ENCODE measurements around the gene CRY2. TPM values are rescaled to one million over a fixed set of nuclear protein-coding genes. Genes with fewer than 3 reads are reported as not detected.

Gene CRY2
- total RNA-seq, 2 donors from 2014 or later, result 14.0 to 31.4 TPM

DNA sequence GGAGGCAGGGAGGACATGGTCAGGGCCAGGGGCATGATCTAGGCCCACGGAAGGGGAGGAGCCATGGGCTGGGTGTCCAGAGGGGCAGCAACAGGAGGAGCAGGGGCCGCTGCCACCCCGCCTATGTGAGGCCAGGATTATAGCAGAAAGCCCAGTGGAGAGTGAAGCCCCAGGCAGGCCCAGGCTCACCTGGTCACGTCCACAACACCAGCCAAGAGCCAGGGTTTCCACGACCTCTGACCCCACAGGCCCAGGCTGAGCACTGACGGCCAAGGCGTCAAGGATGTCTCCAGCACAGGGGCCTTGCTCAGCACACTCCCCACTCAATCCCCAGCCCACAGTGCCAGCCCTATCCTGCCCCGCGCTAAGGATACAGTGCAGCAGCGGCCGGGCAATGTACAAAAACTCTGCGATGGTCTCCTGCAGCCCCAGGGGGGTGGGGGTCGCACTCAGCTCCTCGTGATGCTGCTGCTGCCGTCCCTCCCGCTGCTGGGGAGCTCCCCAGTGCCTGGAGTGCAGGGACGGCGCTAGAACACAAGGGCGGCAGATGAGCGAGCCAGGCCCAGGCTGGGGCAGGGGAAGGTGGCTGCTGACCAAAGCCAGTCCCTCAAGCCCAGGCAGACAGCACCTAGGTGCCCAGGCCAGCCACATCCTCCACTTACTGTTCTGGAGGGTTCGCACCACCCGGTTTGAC, 66.8 kb downstream of the CRY2 start:
- Mint-ChIP-seq H3K9me3 (no peaks in the 10 kb centered on the region), H3K27ac (peak overlapping the region in 1 of 2 donors; percentile 8), H3K36me3 (no peaks in the 10 kb centered on the region)
- DNase-seq (ENCODE audit: low spot score in 2 of 2) (no peak), ATAC-seq (no peak)

DNA sequence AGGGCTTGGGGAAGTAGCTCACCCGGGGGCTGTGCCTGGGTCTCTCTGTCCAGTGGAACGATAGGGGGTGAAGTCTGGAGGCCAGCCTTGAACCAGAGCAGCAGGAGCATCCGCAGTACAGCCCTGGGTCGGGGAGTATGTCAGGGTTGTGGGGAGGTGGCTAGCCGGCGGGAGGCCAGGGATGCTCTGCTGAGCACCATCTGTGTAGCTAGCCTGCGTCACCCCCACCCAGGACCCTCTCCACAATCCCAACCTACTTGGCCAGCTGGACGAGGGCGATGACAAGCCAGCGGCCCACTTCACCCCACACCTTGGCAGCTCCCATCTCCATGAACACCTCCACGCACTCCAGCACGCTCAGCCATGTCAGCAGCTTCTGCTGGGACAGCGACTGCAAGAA, 68.2 kb downstream of the CRY2 start:
- Mint-ChIP-seq H3K27ac (no peak overlapping the region), H3K9me3 (no peaks in the 10 kb centered on the region), H3K36me3 (no peaks in the 10 kb centered on the region)
- no peak for ATAC-seq
- DNase-seq (ENCODE audit: low spot score in 2 of 2), result no peak

DNA sequence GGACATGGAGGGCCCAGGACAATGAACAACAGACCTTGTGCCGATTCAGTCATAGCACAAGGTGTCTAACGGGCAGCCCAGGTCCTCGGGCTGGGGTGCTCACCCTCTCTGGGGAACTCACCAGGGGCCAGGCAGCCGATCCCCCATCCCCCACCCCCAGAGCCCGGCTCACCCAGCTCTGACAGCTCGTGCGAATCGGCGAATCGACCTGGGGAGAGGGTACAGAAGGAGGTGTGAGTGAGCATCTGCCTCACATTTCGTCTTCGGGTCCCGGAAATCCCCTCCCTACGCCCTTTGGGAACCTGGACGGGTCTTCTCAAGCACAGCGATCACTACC, 70.0 kb downstream of the CRY2 start:
- ATAC-seq (no peak), DNase-seq (ENCODE audit: low spot score in 2 of 2) (no peak)

DNA sequence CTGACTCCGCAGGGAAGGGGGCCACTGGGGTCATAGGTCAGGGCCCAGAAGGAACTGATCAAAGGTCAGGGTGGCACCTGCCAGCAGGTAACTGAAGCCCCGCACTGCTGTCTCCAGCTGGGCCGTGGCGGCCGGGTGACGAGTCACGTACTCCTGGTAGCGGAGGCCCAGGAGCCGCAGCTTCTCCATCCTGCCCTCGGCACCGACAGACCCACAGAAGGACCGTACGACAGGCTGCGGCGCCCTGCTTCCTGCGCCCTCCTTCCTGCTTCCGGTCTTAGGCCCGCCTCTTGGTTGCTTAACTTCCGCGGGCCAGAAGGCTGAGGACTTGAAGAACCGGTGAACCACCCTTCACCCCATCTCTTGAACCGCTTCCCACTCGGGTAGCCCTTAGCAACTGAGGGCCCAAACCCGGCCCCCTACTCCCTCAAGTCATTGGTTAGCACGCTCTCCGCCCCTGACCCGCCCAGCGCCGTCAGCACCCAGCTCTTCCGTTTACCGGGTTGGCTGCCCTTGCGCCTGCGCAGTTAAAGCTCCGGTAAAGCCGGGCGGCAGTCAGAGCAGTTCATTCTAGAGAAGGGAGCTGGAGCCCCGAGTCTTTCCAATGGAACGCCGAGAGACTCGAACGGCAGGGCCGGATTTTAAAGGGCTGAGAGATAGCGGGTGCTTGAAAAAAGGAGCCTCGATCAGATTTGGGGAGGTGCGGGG, 70.5 kb downstream of the CRY2 start, which contains the start of gene PEX16:
Gene PEX16, minus strand, starts transcription at position 255 of the 708 bp plus-strand sequence. Its CDS starts 66 bp downstream, at position 189.
- peak; percentile 92 to 96 for DNase-seq (ENCODE audit: low spot score in 2 of 2)
- Mint-ChIP-seq H3K36me3 (no peaks in the 10 kb centered on the region), H3K27ac (peak within 1 kb of the TSS; percentile 95 to 99), H3K9me3 (no peaks in the 10 kb centered on the region)
- peak; percentile 93 to 96 for ATAC-seq

More for the DNA sequence above, 70.0 kb downstream of the CRY2 start:
- no peaks in the 10 kb centered on the region for H3K36me3 Mint-ChIP-seq
- H3K27ac Mint-ChIP-seq, result peak overlapping the region; percentile 95 to 99
- H3K9me3 Mint-ChIP-seq, result no peaks in the 10 kb centered on the region

DNA sequence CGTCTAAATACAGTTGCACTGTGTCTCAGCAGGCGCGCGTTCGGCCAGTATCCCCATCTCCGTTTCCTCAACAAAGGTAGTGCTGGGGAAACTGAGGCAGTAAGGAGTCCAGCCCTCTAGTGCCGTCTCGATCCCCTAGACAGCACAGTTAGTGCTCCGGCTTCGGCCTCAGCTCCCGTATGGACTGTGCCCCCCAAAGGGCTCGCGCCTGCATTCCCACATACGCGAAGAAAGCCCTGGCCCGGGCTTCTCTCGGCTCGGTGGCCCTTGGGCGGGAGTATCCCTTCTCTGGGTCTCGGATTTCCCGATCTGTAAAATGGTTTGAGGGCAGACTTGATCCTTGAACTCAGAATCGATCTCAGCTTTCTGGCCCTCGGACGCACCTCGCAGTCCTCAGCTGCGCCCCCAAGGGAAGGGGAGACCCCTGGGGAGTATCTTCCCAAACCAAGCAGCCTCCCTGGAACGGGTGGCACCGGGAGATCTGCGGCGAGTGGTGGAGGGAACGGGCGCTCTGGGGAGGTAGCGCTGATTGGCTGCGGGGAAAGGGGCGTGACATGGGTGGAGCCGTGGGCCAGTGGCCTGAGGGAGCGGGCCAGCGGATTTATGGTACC, 71.2 kb downstream of the CRY2 start:
- H3K27ac Mint-ChIP-seq, result peak overlapping the region; percentile 95 to 99
- DNase-seq (ENCODE audit: low spot score in 2 of 2) (peak; percentile 67 to 80), ATAC-seq (peak; percentile 50 to 51)
- no peaks in the 10 kb centered on the region for H3K36me3 Mint-ChIP-seq
- H3K9me3 Mint-ChIP-seq, result no peaks in the 10 kb centered on the region

DNA sequence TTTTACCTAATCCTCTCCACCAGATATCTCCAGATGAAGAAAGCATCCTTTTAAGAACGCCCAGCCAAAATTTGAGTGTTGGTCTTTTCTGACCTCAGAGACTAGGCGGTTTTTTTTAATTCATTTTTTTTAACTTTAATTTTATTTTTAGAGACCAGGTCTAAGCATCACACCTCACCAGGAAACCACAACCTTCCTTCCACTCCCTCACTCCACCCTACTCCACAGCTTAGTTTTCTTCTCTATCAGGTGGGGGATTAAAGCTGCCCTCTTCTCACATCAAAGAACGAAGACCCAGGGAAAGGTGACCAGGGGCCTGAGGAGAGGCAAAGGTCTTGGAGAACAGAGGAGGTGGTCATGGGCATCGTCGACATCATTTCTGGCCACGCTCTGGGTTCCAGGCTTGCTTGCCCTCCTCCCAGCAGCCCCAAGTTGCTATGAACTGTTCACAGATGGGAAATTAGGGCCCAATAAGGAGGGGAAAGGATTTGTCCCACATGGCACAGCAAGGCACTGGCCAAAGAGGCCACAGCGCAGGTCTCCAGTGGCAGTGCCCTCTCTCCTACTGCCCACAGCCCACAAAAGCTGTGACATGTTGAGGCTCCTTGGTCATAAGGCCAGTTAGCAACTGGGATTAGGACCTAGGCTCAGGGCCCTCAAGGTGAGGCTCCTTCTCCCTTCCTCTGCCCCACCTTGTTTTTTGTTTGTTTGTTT, 71.8 kb downstream of the CRY2 start:
- ATAC-seq, result no peak
- DNase-seq (ENCODE audit: low spot score in 2 of 2), result no peak
- H3K9me3 Mint-ChIP-seq, result no peaks in the 10 kb centered on the region
- no peaks in the 10 kb centered on the region for H3K36me3 Mint-ChIP-seq
- H3K27ac Mint-ChIP-seq, result peak overlapping the region in 1 of 2 donors; percentile 95

DNA sequence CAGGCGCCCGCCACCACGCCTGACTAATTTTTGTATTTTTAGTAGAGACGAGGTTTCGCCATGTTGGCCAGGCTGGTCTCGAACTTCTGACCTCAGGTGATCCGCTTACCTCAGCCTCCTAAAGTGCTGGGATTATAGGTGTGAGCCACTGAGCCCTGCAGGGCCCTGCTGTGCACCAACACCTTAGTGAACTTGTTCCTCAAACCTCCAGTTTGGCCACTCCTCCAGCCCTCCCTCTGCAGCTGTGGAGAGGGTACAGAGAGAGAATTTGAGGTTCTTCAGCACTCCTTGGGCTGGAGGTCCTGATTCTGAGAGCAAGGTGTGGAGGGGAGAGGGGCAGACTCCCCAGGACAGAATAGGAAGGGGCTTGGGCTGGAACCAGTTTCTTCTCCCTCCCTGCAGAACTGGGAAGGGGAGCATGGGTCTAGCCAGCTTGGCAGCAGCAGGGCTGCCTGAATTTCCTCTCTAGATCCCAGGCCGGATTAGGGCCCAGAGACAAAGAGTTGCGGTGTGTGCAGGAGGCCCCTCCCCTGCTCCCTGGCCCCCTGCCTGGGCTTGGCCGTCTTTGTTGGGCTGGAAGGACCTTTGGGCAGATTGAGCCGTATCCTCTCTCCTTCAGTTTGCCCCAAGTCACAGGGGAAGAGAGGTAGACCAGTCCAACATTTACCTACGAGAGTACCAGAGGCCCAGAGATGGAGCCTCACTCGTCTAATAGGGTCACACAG, 72.7 kb downstream of the CRY2 start:
- H3K27ac Mint-ChIP-seq, result no peak overlapping the region
- DNase-seq (ENCODE audit: low spot score in 2 of 2), result no peak

DNA sequence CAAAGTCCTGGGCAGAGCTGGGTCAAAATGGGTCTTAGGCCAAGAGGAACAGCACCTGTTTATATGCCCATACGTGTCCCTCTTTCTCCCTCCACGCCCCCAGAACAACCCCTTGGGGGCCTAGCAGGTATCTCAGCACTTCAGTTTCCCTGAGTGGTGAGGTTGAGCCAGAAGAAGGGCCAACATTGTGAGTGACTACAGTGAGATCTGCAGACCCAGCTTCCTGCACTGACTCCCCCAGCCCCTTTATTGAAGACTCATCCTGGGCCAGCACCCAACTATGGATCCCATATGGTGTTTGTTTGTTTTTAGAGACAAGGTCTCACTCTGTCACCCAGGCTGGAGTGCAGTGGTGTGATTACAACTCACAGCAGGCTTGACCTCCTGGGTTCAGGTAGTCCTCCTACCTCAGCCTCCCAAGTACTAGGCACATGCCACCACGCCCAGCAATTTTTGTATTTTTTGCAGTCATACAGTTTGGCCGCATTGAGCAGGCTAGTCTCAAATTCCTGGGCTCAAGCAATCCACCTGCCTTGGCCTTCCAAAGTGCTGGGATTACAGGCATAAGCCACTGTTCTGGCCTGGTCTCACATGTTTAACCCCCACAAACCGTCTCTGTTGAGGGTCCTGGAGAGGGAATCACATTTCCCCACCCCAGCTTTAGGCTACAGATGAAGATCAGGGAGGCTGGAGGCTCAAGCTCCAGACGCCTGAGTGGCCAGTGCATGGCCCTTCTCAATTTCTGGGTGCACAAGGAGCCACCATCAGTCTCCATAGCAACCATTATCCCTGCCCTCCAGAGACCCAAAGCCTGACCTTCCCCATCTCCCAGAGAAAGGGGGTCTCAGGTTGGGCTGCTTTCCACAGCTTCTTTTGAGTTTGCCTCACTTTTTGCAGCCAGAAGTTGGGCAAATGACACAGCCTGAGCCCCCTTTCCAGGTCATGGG, 73.5 kb downstream of the CRY2 start:
- ATAC-seq (no peak), DNase-seq (ENCODE audit: low spot score in 2 of 2) (peak in 1 of 2 donors; percentile 48)
- H3K36me3 Mint-ChIP-seq, result no peaks in the 10 kb centered on the region
- no peak overlapping the region for H3K27ac Mint-ChIP-seq
- no peaks in the 10 kb centered on the region for H3K9me3 Mint-ChIP-seq

More for the DNA sequence above, 72.7 kb downstream of the CRY2 start:
- no peak for ATAC-seq
- no peaks in the 10 kb centered on the region for H3K36me3 Mint-ChIP-seq
- no peaks in the 10 kb centered on the region for H3K9me3 Mint-ChIP-seq

DNA sequence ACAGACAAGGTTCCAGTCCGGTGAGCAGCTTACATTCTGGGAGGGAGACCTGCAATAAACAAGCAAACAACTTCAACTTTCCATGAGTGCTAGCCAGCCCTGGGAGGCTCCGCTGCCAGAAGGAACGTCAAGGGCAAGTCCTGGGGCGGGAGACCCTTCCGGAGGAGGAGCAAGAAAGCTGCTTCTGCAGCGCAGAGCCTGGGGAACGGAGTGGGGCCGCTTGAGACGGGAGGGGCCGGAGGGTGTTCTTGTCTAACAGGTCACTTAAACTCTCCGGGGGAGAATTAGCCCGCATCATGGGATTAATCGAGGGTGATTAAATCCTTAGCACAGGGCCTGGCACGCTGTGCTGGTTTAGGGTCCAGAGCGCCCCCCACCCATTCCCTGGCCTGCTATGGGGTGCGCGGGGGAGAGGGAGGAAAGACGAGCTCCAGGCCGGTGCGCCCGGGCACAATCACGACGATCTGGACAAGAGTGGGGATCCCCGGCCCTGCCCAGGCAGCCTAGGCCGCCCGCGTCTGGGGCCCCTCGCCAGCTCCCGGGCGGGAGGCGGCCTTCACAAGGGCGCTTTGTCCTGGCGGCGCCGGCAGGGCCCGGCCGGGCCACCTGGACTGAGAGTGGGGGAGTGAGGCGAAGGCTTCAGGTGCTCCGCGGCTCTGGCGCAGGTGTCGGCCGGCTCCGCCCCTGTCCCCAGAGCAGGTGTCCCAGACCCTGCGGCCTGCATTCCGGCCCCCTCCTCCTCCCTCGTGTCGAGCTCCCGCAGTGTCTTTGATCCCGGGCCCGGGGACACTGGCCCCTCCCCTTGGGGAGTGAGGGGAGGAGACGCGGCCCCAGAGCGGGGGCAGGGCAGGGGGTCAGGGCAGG, 74.5 kb downstream of the CRY2 start:
- no peaks in the 10 kb centered on the region for H3K9me3 Mint-ChIP-seq
- DNase-seq (ENCODE audit: low spot score in 2 of 2) (peak in 1 of 2 donors; percentile 54), ATAC-seq (no peak)
- H3K27ac Mint-ChIP-seq, result no peak overlapping the region
- H3K36me3 Mint-ChIP-seq, result no peaks in the 10 kb centered on the region

DNA sequence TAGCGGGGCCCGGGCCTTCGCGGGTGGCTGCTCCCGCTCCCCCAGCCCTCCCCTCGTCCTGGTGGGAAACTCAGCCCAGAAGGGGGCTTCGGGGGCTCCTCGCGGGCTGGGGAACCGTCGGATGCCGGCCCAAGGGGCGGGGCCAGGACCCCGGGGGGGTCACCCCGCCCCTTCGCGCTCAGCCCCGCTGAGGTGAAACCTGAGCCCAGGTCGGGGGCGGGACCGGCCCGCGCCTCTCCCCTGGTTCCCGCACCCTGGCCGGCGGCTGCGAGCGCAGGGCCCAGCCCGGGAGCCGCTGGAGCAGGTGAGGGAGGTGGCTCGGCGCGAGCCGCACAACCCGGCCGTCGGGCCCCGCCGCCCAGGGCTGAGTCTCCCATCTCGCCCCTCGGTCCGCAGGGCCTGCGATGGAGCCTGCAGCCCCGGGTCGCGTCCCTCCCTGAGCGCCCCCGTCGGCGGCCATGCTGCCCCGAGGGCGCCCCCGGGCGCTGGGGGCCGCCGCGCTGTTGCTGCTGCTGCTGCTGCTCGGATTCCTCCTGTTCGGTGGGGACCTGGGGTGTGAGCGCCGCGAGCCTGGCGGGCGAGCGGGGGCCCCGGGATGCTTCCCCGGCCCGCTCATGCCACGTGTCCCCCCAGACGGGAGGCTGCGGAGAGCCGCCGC, 75.3 kb downstream of the CRY2 start, which contains the start of gene LARGE2:
Gene LARGE2, plus strand, starts transcription at position 232 of the 658 bp plus-strand sequence. Its CDS starts 227 bp downstream, at position 459.
- Mint-ChIP-seq H3K9me3 (no peaks in the 10 kb centered on the region), H3K36me3 (no peaks in the 10 kb centered on the region), H3K27ac (peak within 1 kb of the TSS in 1 of 2 donors; percentile 75)
- DNase-seq (ENCODE audit: low spot score in 2 of 2) (peak in 1 of 2 donors; percentile 56), ATAC-seq (no peak)

DNA sequence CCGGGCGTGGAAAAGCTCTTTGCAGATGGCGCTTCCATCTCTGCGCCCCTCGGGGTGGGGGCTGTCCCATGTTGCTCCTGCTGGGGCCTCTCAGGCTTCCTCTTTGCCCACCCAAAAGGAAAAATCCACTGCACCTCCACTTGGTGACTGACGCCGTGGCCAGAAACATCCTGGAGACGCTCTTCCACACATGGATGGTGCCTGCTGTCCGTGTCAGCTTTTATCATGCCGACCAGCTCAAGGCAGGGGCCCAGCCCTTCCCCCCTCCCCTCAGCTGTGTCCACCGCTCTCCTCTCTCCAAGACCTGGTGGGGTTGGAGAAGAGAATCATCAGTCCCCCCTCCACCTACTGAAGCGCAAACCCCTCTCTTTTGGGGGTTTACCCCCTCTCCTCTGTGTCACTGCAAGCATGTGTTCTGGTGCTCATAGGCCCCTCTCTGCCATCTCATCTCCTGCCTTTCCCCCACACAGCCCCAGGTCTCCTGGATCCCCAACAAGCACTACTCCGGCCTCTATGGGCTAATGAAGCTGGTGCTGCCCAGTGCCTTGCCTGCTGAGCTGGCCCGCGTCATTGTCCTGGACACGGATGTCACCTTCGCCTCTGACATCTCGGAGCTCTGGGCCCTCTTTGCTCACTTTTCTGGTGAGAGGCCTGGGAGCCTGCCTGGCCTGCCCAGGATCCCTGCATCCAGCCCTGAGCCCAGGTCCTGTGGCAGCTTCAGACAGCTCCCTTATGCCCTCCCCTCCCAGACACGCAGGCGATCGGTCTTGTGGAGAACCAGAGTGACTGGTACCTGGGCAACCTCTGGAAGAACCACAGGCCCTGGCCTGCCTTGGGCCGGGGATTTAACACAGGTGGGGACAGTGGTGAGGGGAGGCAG, 77.0 kb downstream of the CRY2 start:
- ATAC-seq (no peak), DNase-seq (ENCODE audit: low spot score in 2 of 2) (peak in 1 of 2 donors; percentile 55)
- H3K9me3 Mint-ChIP-seq, result no peaks in the 10 kb centered on the region
- H3K36me3 Mint-ChIP-seq, result no peaks in the 10 kb centered on the region
- H3K27ac Mint-ChIP-seq, result no peak overlapping the region

DNA sequence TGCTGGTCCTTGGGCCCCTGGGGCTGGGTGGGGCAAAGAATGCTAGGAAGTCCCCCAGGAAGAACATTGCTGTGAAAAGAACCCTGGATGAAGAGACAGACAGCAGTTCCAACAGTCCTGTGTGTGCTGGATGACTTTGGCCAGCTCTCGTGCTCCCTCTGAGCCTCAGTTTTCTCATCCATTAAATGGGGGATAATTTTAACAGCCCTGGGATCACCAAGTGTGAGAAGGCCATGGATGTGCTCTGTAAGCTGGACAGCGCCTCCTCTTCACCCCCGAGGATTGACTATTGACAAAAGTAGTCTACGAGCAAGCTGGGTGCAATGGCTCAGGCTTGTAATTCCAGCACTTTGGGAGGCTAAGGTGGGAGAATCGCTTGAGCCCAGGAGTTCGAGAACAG, 77.7 kb downstream of the CRY2 start:
- no peak for ATAC-seq
- no peak for DNase-seq (ENCODE audit: low spot score in 2 of 2)
- no peaks in the 10 kb centered on the region for H3K36me3 Mint-ChIP-seq
- no peak overlapping the region for H3K27ac Mint-ChIP-seq
- no peaks in the 10 kb centered on the region for H3K9me3 Mint-ChIP-seq

DNA sequence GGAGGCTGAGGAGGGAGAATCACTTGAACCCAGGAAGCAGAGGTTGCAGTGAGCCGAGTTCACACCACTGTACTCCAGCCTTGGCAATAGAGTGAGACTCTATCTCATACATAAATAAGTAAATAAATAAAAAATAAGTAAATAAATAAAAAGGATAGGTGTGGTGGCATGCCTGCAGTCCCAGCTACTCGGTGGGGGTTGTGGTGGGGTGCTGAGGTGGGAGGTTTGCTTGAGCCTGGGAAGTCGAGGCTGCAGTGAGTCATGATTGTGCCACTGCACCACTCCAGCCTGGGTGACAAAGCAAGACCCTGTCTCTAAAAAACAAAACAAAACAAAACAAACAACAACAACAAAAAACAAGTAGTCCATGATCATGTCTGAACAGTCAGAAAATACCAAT, 78.3 kb downstream of the CRY2 start:
- Mint-ChIP-seq H3K27ac (no peak overlapping the region), H3K9me3 (no peaks in the 10 kb centered on the region), H3K36me3 (no peaks in the 10 kb centered on the region)
- ATAC-seq, result no peak
- no peak for DNase-seq (ENCODE audit: low spot score in 2 of 2)
